GM21825 (cell line): ENCODE measurements around the gene CKM.

Experiments used
- ATAC-seq: cut with Tn5 transposase; IDR thresholded peaks from one replicate; pipeline ENCODE4 v1.9.1; 2021; ENCODE audit warnings: mild to moderate bottlenecking, moderate library complexity; ENCODE audit not compliant: unreplicated experiment

CKM gene

DNA sequence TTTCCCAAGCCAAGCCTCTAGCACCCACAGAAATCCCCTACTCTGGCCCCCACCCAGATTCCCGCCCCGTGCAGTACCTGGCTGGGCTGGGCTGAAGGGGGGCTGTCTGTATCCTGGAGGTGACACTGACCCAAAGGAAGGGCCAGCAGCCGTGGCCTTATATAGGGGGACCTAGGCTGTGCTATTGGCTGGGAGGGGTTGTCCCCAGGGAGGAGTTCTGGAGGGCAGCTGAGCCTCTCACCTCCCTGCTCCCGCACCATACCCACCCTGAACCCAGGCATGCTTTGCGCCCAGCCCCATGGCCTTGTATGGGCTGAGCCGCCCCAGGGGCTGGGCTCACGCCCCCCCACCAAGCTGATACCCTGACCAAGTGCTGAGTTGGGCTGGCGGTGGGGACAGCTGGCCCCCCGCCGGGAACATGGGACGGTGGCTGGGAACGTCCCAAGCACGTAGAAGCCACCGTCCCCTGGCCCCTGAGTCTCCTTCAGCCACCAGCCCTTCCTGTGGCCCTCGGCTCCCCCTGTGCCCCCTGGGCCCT lies at the start of gene CKM:
CKM (minus strand) TSS at position 132 of the 538 bp plus-strand sequence. CDS start 3,162 bp downstream, outside the sequence.
- no peak for ATAC-seq

DNA sequence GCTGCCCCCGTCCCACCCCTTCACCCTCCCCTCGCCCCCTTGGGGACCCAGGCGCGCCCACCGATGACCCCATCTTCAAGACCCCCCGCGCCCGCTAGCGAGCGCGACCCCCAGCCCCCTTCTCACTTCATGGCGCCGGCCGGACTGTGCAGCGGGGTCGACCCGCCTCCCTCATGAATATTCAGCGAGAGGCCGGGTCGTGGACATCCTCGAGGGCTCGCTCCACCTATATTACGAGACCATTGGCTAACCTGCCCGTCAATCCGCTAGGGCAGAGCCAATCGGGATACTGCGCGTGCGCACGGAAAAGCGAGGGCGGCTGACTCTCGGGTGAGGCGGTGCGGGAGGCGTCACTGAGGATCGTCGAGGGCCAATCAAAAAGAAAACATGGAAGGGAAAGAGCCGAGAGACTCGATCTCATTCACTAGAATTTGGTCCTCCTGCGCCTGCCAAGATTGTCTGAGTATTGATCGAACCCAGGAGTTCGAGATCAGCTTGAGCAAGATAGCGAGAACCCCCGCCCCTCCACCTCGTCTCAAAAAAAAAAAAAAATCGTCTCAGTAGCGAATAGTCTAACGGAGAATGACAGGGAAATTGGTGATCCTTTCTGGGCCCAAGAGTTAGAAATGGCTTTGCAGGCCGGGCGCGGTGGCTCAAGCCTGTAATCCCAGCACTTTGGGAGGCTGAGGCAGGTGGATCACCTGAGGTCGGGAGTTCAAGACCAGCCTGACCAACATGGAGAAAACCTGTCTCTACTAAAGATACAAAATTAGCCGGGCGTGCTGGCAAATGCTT lies 47.9 kb upstream of the CKM start, which contains the start of gene ERCC2:
ERCC2 (minus strand) TSS at position 164 of the 795 bp plus-strand sequence; CDS start at position 131, 33 bp downstream.
- peak; percentile 94 for ATAC-seq

DNA sequence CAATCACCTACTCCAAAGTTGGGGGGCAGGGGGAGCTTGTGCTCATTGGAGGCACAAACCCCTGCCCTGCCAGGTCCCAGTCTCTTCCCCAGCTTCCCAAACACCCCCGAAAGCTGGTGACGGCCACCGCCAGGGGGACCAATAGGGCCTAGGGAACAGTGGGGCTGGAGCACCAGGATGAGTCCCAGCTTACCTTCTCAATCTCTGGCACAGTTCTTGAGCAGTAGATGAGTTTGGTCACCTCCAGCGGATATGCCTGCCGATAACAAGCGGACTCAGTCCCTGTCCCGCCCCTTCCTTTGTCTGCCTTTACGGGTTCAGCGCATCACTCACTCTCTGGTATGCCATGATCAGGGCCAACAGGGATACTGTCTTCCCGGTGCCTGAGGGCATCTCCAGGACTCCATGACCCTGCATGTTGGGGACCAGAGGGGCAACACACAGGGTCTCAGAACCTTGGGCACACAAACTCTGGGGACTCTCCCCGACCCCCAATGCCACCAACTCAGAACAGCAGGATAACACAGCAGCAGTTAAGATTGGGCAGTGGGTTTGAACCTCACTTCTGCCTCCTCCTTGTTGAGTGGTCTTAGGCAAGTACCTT lies 46.2 kb upstream of the CKM start:
- no peak for ATAC-seq

DNA sequence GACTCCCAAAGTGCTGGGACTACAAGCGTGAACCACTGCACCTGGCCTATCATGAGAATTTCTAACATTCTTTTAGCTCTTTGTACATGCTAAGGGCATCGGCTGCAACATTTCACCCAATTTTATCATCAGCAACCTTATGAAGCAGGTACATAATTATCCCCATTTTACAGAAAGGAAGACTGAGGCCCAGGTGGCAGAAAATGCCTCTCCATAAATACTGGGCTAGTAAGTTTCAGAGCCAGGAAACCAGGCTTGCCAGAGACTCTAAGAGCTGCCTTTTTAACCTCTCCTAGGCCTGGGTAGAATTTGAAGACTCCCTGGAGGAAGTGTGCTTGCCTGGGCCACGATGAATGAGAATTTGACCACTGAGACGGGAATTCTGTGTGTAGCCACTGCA lies 45.5 kb upstream of the CKM start:
- ATAC-seq: no peak

DNA sequence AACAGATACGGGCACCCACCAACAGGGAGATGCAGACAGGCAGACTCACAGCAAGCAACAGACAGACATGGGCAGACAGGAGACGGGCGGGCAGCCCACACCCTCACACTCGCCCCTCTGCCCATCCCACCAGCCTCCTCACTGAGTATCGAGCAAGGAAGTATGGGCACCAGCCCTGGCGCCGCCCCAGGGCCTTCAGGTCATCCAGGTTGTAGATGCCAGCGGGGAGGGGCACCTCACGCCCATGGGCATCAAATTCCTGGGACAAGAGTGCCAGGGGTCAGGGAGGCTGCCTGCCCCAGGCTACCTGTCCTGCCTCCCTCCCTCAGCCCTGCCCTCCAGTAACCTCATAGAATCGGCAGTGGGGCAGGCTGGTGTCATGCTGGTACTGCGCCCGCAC lies 42.0 kb upstream of the CKM start:
- no peak for ATAC-seq

DNA sequence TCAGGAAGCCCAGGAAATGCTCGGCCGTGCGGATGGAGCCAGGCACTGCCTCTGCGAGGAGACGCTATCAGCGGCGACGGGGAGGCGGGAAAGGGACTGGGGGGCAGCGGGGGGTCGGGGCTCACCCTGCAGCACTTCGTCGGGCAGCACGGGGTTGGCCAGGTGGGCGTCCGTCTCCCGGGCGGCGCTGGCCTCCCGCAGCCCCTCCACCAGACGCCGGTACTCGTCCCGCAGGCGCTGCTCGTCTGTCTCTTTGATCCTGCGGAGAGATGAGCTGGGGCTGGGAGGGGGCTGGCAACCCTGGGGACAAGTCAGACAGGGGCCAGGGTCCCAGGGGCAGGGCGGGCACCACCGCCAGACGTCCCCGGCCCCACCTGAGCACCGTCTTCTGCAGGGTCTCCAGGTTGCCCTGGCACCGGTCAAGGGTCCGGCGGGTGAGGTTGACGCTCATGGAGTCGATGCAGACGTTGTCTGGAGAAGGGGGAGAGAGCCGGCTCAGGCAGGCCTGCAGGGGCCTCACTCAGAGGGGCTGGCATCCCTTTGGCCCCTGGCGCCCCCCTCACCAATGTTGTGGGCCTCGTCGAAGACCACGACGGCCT lies 41.3 kb upstream of the CKM start:
- no peak for ATAC-seq

DNA sequence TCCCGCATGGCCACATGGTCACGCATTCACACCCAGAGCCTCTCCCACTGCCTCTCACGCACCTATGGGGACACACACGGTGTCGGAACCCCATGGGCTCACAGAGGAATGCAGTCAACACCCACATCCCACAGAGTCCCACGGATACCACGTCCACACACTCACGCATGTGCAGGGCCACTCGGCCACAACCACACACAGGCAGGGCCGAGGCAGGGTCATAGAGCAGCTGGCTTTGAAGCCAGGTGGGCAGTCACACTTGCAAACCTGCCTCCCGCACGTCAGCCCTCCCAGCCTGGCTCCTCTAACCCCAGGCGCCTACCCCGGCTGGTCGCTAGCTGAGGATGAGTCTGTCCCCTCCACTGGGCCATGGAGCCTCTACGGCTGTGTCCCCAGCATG lies 39.6 kb upstream of the CKM start:
- no peak for ATAC-seq

DNA sequence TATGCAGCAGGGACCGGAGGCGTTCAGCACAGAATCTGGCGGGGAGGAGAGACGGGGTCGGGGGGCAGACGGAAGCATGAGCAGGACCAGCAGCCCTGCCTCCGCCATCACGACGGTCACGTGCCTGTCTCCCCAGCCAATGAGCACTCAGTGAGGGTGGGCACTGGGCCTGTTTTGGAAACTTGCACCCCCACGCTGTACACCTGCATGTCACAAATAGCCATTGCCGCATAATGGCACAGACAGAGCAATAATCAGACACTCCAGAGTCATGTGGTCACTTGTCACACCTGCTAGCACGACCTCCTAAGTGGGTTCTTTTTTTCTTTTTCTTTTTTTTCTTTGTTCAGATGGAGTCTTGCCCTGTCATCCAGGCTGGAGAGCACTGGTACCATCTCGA lies 38.9 kb upstream of the CKM start:
- no peak for ATAC-seq

DNA sequence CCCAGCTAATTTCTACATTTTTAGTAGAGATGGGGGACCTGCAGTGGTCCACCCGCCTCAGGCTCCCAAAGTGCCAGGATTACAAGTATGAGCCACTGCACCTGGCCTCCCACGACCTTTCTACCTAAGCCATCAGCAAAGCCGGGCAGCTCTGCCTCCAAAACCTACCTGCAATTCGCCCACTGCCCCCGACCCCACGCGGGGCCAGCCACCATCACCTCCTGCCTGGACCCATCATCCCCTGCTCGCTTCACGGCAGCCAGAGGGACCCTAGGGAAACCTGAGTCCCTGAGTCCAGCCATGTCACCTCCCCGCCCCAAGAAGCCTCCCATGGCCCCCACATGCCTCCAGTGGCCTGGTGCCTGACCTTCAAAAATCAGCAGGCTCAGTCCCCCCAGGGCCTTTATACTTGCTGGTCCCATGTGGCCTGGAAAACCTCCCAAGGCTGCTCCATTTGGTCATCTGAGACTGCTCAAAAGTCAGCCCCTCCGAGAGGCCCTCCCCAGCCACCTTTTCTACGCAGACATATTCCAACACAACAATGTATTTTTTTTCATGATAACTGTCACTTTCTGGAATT lies 35.6 kb upstream of the CKM start:
- ATAC-seq: no peak

DNA sequence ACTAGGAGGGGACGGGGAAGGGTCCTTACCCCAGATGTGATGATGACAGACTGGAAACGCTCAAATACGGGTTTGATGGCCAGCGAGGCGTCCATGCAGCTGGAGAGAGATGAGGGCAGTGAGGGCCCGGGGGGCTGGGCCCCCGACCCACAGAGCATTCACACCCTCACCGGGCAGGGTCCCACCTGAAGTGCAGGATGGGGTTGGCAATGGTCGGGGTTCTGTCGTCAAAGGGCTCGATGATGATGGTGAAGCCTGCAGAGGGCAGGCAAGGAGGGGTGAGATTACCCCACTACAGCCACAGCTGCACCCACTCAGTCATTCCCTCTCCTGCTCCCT lies 34.7 kb upstream of the CKM start:
- no peak for ATAC-seq

DNA sequence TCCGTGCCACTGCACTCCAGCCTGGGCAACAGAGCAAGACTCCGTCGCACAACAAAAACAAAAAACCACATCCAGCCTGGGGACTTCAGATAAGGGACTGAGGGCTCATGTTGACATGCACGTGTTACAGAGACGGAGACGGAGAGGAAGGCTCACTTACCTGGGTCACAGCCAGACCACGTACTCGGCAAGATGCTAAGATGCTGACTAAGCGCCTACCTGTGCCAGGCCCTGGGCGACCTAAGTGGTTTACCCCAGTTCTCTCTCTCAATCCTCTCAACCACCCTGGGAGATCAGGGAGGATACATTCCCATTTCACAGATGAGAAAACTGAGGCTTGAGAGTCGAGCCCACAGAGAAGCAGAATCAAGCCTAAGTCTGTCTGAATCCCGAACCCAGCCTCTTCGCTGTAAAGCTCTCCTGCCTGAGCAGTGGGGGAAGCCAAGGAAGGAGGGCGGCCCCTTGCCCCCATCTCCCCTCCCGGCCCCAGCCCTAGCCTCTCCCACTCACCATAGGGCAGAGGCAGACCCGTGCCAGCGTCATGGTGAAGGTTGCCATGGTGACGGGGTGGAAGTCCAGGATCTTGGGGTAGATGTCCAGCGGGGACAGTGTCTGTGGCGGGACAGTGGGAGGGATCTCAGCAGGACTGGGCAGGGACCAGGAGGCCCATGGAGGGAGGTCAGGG lies 34.2 kb upstream of the CKM start:
- no peak for ATAC-seq

DNA sequence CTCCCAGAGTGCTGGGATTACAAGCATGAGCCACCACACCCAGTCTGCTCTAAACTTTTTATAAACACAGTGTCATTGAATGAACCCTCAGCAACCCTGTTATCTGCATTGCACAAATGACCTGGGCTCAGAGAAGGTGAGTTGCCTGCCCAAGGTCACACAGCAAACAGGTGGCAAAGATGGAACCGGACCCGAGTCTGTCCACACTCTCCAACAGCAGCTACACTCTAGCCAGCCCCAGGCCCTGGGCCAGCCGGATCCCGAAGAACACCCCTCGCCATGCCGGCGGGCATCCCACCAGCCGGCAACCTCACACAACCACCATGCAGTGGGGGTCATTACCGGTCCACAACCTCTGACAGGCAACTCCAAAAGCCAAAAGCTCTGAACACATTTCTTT lies 33.2 kb upstream of the CKM start:
- ATAC-seq: no peak

DNA sequence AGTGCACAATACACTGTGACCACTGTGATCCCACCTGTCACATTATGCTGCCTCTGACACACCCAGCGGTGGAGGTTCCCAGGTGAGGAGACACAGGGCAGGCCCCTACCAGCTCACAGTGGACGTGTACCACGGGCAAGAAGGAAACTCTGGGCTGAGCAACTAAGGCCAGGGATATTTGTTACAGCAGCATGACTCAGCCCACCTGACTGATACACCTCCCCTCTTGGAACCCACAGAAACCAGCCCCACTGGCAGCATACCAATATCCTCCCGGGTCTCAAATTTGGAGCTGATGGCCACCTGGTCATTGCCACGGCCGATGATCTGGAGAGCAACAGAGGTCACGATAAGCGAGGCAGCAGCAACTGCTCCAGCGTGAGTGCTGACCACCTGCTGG lies 32.7 kb upstream of the CKM start:
- ATAC-seq: no peak

DNA sequence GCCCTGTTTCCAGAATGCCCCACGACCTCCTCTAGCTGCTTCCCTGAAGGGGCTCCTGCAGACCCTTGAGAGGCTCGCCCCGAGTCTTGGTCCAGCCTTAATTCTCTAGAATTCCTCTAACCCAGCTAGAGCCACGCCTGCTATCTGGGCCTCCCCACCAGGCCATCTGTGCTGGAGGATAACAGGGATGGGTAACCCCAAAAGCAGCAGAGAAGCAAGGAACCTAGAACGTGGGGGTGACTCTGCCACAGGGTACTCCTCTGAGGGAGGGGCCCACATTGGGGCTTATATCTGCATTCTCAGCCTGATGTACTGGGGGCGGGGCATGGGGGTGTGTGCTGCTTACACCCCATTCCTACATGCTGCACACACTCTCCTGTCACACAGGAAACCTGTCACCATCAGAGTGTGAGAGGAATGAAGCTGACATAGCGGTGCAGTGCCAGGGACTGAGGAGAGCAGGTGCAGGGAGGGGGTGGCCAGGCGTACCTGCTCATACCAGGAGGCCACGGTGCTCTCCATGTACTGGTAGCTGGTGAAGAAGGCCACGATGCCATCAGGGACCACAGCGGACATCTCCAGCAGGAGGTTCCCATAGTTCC lies 31.7 kb upstream of the CKM start:
- ATAC-seq: no peak

DNA sequence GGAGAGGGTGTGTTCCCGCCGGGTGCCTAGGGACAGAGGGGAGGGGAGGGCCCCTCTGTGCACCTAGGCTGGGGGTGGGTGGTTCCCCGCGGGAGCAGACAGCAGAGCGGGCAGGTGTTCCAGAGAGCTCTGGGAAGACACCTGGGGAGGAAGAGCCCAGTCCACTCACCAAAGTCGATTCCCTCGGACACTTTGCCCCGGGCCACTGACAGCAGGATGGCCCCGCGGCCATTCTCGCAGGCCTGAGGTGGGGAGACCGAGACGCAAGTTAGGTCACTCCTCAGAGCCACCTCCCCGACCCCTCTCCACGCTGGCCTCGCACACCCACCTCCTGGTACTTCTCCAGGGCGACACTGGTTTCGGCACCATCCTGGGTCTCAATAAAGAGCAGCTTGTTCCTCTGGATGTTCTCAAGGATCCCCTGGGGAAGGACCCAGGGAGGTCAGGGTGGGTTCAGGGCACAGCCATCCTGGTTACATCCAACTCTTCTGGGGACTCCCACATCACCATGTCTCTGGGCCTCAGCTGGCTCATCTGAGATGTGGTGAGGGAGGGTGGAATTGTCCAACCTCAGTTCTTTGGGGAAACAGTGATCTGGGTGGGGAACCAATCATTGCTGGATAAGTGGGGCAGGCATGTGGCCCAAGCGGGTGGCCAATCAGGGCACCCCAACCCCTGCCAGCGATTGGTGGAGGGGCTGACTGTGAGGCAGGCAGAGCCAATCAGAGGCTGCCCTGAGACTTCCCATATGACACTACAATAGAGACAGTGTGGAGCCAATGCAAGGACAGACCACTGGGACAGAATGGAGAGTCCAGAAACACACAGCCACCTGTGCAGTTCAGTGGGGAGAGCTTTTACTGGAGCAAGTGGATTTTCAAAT lies 30.5 kb upstream of the CKM start:
- ATAC-seq: no peak

DNA sequence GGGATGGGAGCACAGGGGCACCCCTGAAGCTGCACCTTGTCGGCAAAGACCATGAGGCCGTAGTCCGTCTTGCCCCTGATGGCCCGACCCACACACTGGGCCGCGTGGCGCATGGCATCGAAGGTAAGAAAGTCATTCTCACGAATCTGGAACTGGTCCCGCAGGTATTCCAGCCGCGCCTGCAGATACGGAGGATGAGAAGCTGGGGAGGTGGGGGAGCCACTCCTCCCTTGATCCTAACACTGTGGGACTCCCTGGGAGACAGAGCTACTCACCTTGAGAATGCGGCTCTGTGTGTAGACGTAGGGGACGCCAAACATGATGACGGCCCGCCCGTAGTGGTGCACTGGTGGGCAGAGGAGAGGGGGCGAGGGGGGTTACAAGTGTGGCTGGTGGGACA lies 29.8 kb upstream of the CKM start:
- ATAC-seq: no peak

DNA sequence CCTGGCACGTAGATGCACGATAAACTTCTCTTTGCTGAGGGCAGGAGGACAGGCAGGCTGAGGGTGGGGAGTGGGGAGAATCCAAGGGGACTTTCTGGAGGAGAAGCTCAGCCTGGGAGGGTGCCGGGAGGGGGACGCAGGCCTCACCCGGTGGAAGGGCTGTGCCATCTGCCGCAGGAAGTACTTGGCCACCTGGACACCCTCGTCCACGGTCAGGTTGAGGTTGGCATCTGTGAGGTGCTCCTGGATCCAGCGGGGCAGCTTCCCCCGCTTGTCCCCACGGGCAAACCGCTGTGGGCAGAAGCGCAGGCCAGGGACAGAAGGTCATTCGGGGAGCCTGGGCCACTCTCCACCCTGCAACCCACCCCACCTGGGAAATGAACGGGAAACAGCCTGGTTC lies 29.4 kb upstream of the CKM start:
- no peak for ATAC-seq

DNA sequence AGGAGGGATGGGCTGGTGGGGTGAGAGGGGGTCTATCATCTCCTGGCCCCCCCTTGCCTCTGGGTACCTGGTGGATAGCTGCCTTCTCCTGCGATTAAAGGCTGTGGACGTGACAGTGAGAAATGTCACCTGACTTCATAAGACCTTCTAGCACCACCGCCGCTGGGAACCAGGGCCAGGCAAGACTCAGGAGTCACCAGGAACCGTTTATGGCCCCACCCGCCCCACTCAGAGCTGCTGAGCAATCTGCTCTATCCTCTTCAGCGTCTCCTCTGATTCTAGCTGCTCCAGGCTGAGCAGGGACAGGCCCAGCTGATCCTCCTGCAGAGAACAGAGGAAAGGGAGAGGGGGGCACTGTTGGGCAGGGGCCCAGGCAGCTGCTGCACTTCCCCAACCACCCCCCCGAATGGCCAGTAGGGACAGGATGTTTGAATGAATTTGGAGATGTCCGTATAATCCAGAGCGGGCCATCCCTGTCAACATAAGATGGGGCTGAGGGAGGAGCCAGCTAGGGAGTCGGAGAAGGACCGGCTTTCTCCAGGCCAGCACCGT lies 28.8 kb upstream of the CKM start:
- ATAC-seq: no peak

DNA sequence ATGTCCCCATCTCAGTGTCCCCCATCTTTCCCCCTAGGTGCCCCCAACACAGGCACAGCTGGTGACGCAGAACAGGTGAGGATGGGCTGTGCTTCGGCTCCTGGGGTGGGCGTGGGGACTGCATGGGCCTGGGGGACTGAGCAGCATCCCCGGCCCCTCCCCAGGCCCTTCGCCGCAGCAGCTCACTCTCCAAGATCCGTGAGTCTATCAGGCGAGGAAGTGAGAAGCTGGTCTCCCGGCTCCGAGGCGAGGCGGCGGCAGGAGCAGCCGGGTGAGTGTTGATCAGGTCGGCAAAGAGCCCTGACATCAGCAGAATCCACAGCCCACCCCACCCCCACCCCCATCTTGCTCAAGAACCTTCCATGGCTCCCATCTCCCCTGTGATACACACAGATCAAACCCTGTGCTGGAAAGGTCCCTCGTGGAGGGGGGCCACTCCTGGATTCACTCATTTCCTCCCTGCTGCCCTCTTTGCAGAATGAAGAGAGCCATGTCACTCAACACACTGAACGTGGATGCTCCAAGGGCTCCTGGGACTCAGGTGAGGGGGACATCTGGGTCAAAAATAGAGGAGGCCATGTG lies 27.9 kb upstream of the CKM start:
- no peak for ATAC-seq
